IMR-90 (cell line): ENCODE data around the gene DESI1. TPM values are rescaled to one million over a fixed set of nuclear protein-coding genes. Genes with fewer than 3 reads are reported as not detected.

Experiments used
- ATAC-seq: fragments of 200-7000 bp; cut with Tn5 transposase; 2 replicates; pipeline ENCODE4 v1.9.1; 2020; ENCODE audit warnings: low read depth, mild to moderate bottlenecking, moderate library complexity
- BruUV-seq: library from RNA; stranded (reverse); fragments of 400-500 nt; replicated peaks from 2 replicates; lab custom pipeline; 2021; lab: Mats Ljungman, UMichigan
- CTCF ChIA-PET: fragments of 300-600 bp; formaldehyde crosslinking; extraction: SDS; loops from one replicate; lab custom pipeline; 2021; ENCODE audit warnings: antibody characterized with exemption; lab: Yijun Ruan, JAX
- POLR2A ChIA-PET: fragments of 300-600 bp; sonication (Branson Sonifier 250); formaldehyde crosslinking; loops from one replicate; lab custom pipeline; 2022; ENCODE audit warnings: antibody characterized with exemption; ENCODE audit not compliant: unreplicated experiment; lab: Charles Lee
- DNase-seq: peaks from one replicate; pipeline ENCODE4 v3.0.0; 2013
- H2AFZ ChIP-seq: replicated peaks from 2 replicates; pipeline ENCODE3; 2013; ENCODE audit warnings: low read length, mild to moderate bottlenecking; ENCODE audit not compliant: poor library complexity
- H2AK5ac ChIP-seq: 2 replicates; pipeline ENCODE4 v1.6.1; 2013; ENCODE audit warnings: low read depth, low read length, inconsistent platforms
- H2AK9ac ChIP-seq: replicated peaks from 2 replicates; pipeline ENCODE3; 2013; ENCODE audit warnings: mild to moderate bottlenecking, low read depth, low read length, moderate library complexity; ENCODE audit not compliant: poor library complexity
- H2BK120ac ChIP-seq: 2 replicates; pipeline ENCODE4 v1.6.1; 2013; ENCODE audit warnings: low read depth, low read length, inconsistent platforms
- H2BK15ac ChIP-seq: 3 replicates; pipeline ENCODE4 v1.6.1; 2013; ENCODE audit warnings: low read depth, low read length, inconsistent platforms
- H2BK20ac ChIP-seq: 2 replicates; pipeline ENCODE4 v1.6.1; 2013; ENCODE audit warnings: low read depth, mild to moderate bottlenecking, inconsistent platforms, low read length, moderate library complexity
- H2BK5ac ChIP-seq: 2 replicates; pipeline ENCODE4 v1.6.1; 2013; ENCODE audit warnings: mild to moderate bottlenecking, low read depth, low read length, inconsistent platforms; ENCODE audit not compliant: poor library complexity, severe bottlenecking
- H3K14ac ChIP-seq: replicated peaks from 2 replicates; pipeline ENCODE4 v1.6.1; 2013; ENCODE audit warnings: low read depth, low read length, inconsistent platforms
- H3K18ac ChIP-seq: 2 replicates; pipeline ENCODE4 v1.6.1; 2013; ENCODE audit warnings: low read depth, low read length, control low read depth
- H3K23ac ChIP-seq: 2 replicates; pipeline ENCODE4 v1.6.1; 2013; ENCODE audit warnings: low read depth, low read length, inconsistent platforms
- H3K27ac ChIP-seq: 2 replicates; pipeline ENCODE4 v1.5.1; 2013; ENCODE audit warnings: mild to moderate bottlenecking, control low read depth, low read length; ENCODE audit not compliant: insufficient read depth
- H3K27me3 ChIP-seq: 2 replicates; pipeline ENCODE4 v1.6.1; 2013; ENCODE audit warnings: low read length; ENCODE audit not compliant: control insufficient read depth, insufficient read depth
- H3K36me3 ChIP-seq: 2 replicates; pipeline ENCODE4 v1.6.1; 2013; ENCODE audit warnings: low read length, mixed read lengths; ENCODE audit not compliant: control insufficient read depth, insufficient read depth
- H3K4ac ChIP-seq: 2 replicates; pipeline ENCODE4 v1.6.1; 2013; ENCODE audit warnings: low read depth, low read length, inconsistent platforms
- H3K4me1 ChIP-seq: 2 replicates; pipeline ENCODE4 v1.6.1; 2013; ENCODE audit warnings: low read length, mixed read lengths; ENCODE audit not compliant: control insufficient read depth, insufficient read depth
- H3K4me2 ChIP-seq: 2 replicates; pipeline ENCODE4 v1.6.1; 2013; ENCODE audit warnings: low read depth, mild to moderate bottlenecking, control low read depth, low read length, moderate library complexity
- H3K4me3 ChIP-seq: 2 replicates; pipeline ENCODE4 v1.5.1; 2013; ENCODE audit warnings: low read depth, mild to moderate bottlenecking, control low read depth, low read length, moderate library complexity; ENCODE audit not compliant: insufficient read depth
- H3K56ac ChIP-seq: 2 replicates; pipeline ENCODE4 v1.6.1; 2013; ENCODE audit warnings: low read length, inconsistent platforms; ENCODE audit not compliant: insufficient read depth; ENCODE audit errors: extremely low read depth
- H3K79me1 ChIP-seq, 2 experiments: 2 replicates each; pipeline ENCODE4 v1.6.1; 2013; ENCODE audit warnings: low read length in 2 of 2, inconsistent platforms in 1 of 2, low read depth in 1 of 2
- H3K9ac ChIP-seq: 2 replicates; pipeline ENCODE4 v1.6.1; 2013; ENCODE audit warnings: low read depth, low read length, control low read depth
- H3K9me1 ChIP-seq: 2 replicates; pipeline ENCODE4 v1.6.1; 2013; ENCODE audit warnings: low read length, inconsistent platforms; ENCODE audit not compliant: insufficient read depth
- H3K9me3 ChIP-seq: 2 replicates; pipeline ENCODE4 v1.6.1; 2013; ENCODE audit warnings: low read length; ENCODE audit not compliant: control insufficient read depth, insufficient read depth
- H4K20me1 ChIP-seq: 2 replicates; pipeline ENCODE4 v1.6.1; 2013; ENCODE audit warnings: low read length, inconsistent platforms; ENCODE audit not compliant: insufficient read depth
- H4K5ac ChIP-seq: 2 replicates; pipeline ENCODE4 v1.6.1; 2013; ENCODE audit warnings: mild to moderate bottlenecking, low read depth, low read length, control low read depth
- H4K8ac ChIP-seq, 2 experiments: 2 replicates each; pipeline ENCODE4 v1.6.1; 2013; ENCODE audit warnings: low read depth in 2 of 2, low read length in 2 of 2, control low read depth in 1 of 2, inconsistent platforms in 1 of 2
- H4K91ac ChIP-seq: 2 replicates; pipeline ENCODE4 v1.6.1; 2013; ENCODE audit warnings: low read depth, low read length, inconsistent platforms; ENCODE audit not compliant: insufficient read depth
- BHLHE40 ChIP-seq: fragments of 150-350 bp; IDR thresholded peaks from 2 replicates; pipeline ENCODE4 v1.6.1; 2016; ENCODE audit warnings: mild to moderate bottlenecking, low read depth, low read length
- CHD1 ChIP-seq: IDR thresholded peaks from 2 replicates; pipeline ENCODE4 v1.6.1; 2012; ENCODE audit warnings: low read depth, low read length, improper control_type of control experiment
- ELK1 ChIP-seq: fragments of 150-350 bp; IDR thresholded peaks from 2 replicates; pipeline ENCODE4 v1.6.1; 2016; ENCODE audit warnings: low read depth, mild to moderate bottlenecking, low read length, moderate library complexity, borderline replicate concordance
- FOS ChIP-seq: fragments of 150-350 bp; IDR thresholded peaks from 2 replicates; pipeline ENCODE4 v1.6.1; 2016; ENCODE audit warnings: low read depth, low read length
- NFE2L2 ChIP-seq: fragments of 150-350 bp; IDR thresholded peaks from 2 replicates; pipeline ENCODE4 v1.6.1; 2016; ENCODE audit warnings: low read depth, mild to moderate bottlenecking, low read length
- SMC3 ChIP-seq: fragments of 150-350 bp; IDR thresholded peaks from 2 replicates; pipeline ENCODE4 v1.6.1; 2016; ENCODE audit warnings: low read depth, mild to moderate bottlenecking, antibody characterized with exemption, low read length, moderate library complexity
- WGBS, 2 experiments: methylation state at CpG; one replicate each; pipeline versions ENCODE4 v1.1.5 to v1.1.7; 2013; ENCODE audit warnings: missing lambda C conversion rate in 2 of 2; ENCODE audit not compliant: insufficient read length in 1 of 2; ENCODE audit errors: extremely low coverage in 2 of 2; 5-methylcytosine and 5-hydroxymethylcytosine counted together
- dilution Hi-C: fragments of 300-500 bp; cut with HindIII; formaldehyde crosslinking; loops from one replicate; pipeline ENCODE4 v1.14.3; 2018; ENCODE audit warnings: low sequenced_read_pairs; ENCODE audit not compliant: unreplicated experiment
- in situ Hi-C: fragments of 300-500 bp; cut with MboI; formaldehyde crosslinking; loops from 3 replicates; pipeline ENCODE4 v1.14.3; 2019; ENCODE audit warnings: low sequenced_read_pairs, inconsistent platforms, mixed read lengths
- intact Hi-C: fragments of 100-400 bp; cut with micrococcal nuclease; formaldehyde crosslinking; loops from 2 replicates; pipeline ENCODE4 v1.10.0; 2022
- polyA plus RNA-seq, 3 experiments: library from polyadenylated mRNA; depleted of rRNA; stranded (reverse); fragments of >200 nt; gene quantifications; 2 replicates each; pipeline ENCODE4 v1.2.3, GENCODE V29; 2012; ENCODE audit warnings: low replicate concordance in 1 of 3
- total RNA-seq: library from RNA; depleted of rRNA; stranded (reverse); fragments of >200 nt; gene quantifications from 2 replicates; pipeline ENCODE4 v1.2.3, GENCODE V29; 2012

Gene DESI1
- total and polyA plus RNA-seq, 2 of the 4 experiments (the other 2 are of a cell fraction) = 14.5 to 24.9 TPM

- no peak overlapping the region for H3K27ac ChIP-seq
- no CpG with 5 or more reads among the region's 2 CpGs for WGBS, 2 experiments
- H3K23ac ChIP-seq = no peak overlapping the region
- H4K20me1 ChIP-seq = peaks cover 11% of the 10 kb centered on the region
- intact Hi-C loops (loop anchor here (1.0 kb wide), 1 partner anchor 64 kb away; no protein-coding TSS in a partner anchor), in situ Hi-C loops (no loop called here), dilution Hi-C loops (no loop called here)
- H3K4me2 ChIP-seq = no peak overlapping the region
- H3K9me1 ChIP-seq = no peaks in the 10 kb centered on the region; the same call in 1 of the 2 replicates
- no peak overlapping the region for H2BK20ac ChIP-seq
- H3K27me3 ChIP-seq = no peaks in the 10 kb centered on the region
- POLR2A ChIA-PET = interaction anchor here (0.5 kb wide), 1 partner anchor 481 kb away, joined by 3 read pairs; no protein-coding TSS in a partner anchor
- CTCF ChIA-PET = interaction anchor here (0.8 to 1.8 kb wide), 3 partner anchors 8 to 54 kb away, joined by 3 to 7 read pairs (median 5); partner anchors contain the start of gene PMM1
- peak overlapping the region in 1 of 2 experiments; percentile 75; a peak in 1 of 4 replicates for H4K8ac ChIP-seq
- ATAC-seq (no peak; the same call in 1 of the 2 replicates), DNase-seq (no peak)
- no peak overlapping the region for H3K14ac ChIP-seq
- no peak overlapping the region for H3K18ac ChIP-seq
- H3K9ac ChIP-seq = no peak overlapping the region
- peak overlapping the region; percentile 41; the same call in 1 of the 3 replicates for H2BK15ac ChIP-seq
- no peak overlapping the region for H4K91ac ChIP-seq
- H3K4me1 ChIP-seq = peaks cover 14% of the 10 kb centered on the region
- H3K4me3 ChIP-seq = no peak overlapping the region
- H3K79me1 ChIP-seq = peaks cover 0 to 26% of the 10 kb centered on the region in 2 experiments; a peak in 2 of 4 replicates
- H3K4ac ChIP-seq = peak overlapping the region; percentile 62; the same call in 1 of the 2 replicates
- no peak overlapping the region for H2AFZ ChIP-seq
- H3K9me3 ChIP-seq = no peaks in the 10 kb centered on the region
- H2BK5ac ChIP-seq = peak overlapping the region; percentile 71
- no peak overlapping the region for H4K5ac ChIP-seq
- TF ChIP-seq ELK1 = no peak
- TF ChIP-seq CHD1 = no peak
- no peak for TF ChIP-seq NFE2L2
- no peak for TF ChIP-seq BHLHE40
- TF ChIP-seq SMC3 = no peak
- no peak for TF ChIP-seq FOS
- peak overlapping the region; percentile 91 for H2AK5ac ChIP-seq
- H2BK120ac ChIP-seq = peak overlapping the region; percentile 51
- BruUV-seq = no TSS peak
- peak overlapping the region; percentile 55 for H2AK9ac ChIP-seq
- H3K56ac ChIP-seq = no peak overlapping the region
- H3K36me3 ChIP-seq = peaks cover 19% of the 10 kb centered on the region
Observed at GRCh38 chr22:41597635-41597953, 23.2 kb downstream of the DESI1 start.
